Coronary artery (tissue), 2 donors: ENCODE results near the gene CTNNA2.

Source experiments
- DNase-seq: peaks from one replicate; pipeline ENCODE4 v3.0.0-alpha.2; 2017; ENCODE audit warnings: low spot score
- H3K27ac ChIP-seq, 2 donors: fragments of 200-600 bp; sonication (generic); one replicate each; pipeline ENCODE4 v1.5.1; 2016 to 2019
- H3K4me3 ChIP-seq: fragments of 200-600 bp; sonication (generic); 2 replicates; pipeline ENCODE4 v1.5.1; 2016; ENCODE audit warnings: mild to moderate bottlenecking, moderate library complexity
- CTCF ChIP-seq: fragments of 200-600 bp; sonication (generic); IDR thresholded peaks from one replicate; pipeline ENCODE4 v1.5.1; 2019; ENCODE audit warnings: antibody characterized with exemption

The CTNNA2 gene

GRCh38 chr2:79916285-79916684 lies 403.4 kb downstream of the CTNNA2 start:
- no peak for TF ChIP-seq CTCF
- no peak for DNase-seq
- H3K27ac ChIP-seq: no peak overlapping the region
- no peak overlapping the region for H3K4me3 ChIP-seq

DNA sequence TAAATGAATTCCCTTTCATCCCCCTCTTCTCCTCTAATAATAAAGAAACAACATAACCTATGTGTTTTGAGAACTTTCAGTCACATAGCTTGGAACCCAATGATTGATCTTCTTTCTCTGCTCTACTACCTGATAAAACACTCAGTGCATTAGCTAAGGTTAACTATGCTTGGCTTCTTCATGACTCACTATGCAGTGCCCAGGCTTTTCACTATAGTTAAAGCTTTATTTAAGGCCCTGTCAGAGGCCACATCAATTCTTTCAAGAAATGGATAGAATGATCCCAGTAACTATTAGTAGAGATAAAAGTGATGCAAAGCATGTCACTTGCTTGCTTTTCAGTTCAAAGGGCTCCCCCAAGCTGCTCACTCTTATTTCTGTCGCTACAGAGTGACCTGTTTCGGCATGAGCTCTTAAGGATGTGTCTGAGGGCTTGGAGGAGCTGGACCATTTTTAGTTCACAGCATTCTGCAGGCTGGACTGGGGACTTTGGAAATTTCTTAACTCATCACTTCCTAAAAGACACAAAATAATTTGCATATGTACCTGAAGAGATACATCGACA lies 407.7 kb downstream of the CTNNA2 start:
- no peak overlapping the region for H3K27ac ChIP-seq
- no peak for TF ChIP-seq CTCF
- no peak overlapping the region for H3K4me3 ChIP-seq
- no peak for DNase-seq

- TF ChIP-seq CTCF: no peak
- no peak for DNase-seq
- H3K27ac ChIP-seq: no peak overlapping the region
- no peak overlapping the region for H3K4me3 ChIP-seq
Observed at GRCh38 chr2:79929624-79930023, 416.8 kb downstream of the CTNNA2 start.

GRCh38 chr2:79935046-79935732 lies 422.3 kb downstream of the CTNNA2 start:
- H3K27ac ChIP-seq: no peak overlapping the region
- no peak for DNase-seq
- TF ChIP-seq CTCF: no peak
- H3K4me3 ChIP-seq: no peak overlapping the region

DNA sequence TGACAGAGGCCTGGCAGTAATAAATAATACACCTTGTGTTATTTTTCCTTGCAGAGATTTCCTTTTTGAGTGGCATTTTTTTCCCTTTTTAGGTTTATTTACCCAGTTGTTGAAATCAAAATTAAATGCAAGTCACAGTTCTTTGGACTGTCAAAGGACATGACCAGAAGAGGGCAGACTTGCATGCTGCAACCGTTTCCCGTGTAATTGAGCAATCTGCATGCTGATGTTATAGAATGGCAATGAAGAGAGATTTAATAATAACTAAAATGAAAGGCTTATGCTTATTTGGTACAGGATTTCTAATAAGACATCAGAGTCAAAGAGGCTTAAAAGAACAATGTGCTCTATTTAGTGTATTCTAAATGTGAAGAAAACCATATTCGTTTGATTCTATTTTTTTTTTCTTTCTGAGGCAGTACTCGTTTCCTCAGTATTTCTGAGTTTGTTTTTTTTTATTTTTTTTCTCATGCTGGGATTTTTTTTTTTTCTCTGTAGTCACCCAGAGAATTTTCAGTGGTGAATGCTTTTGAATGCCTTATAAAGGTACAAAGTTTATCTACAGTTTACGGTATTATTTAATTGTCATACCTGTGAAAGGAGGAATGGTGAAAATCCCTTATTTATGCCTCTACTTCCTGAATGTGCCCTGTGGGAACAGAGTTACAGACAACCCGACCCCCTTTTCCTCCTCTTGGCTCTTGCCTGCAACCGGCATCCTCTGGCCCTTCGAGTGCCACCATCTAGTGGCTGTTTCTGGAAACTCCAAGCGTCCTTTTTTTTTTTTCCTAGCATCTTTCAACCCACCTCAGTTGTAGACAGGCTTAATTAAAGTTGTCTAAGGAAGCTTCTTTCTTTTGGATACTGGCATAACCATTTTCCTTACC lies 423.2 kb downstream of the CTNNA2 start:
- H3K27ac ChIP-seq: no peak overlapping the region
- no peak for TF ChIP-seq CTCF
- no peak overlapping the region for H3K4me3 ChIP-seq
- DNase-seq: no peak

DNA sequence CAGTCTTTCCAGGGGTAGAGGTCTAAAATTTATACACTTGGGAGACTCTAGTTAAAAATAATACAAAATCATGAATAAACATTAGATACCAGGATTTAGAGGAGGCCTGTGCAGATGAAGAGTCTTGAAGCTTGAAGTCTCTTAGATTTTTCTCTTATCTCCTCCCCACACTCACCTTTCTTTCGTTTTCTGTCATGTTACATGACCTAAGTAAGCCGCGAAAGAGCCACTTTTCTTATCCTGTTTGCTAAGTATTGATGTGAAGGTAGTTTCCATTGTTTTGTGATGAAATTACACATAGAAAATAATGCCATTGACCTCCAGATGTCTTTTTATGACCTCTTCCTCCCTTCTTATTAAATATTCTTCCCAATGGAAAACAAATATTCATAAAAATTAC lies 423.9 kb downstream of the CTNNA2 start:
- H3K4me3 ChIP-seq: no peak overlapping the region
- no peak for DNase-seq
- no peak overlapping the region for H3K27ac ChIP-seq
- TF ChIP-seq CTCF: no peak
